Loucy (cell line): ENCODE results near the gene TFB1M.
A peak's percentile ranks its signal among the peaks of the same experiment; 100 is the strongest.

ENCODE experiments used
- H2AFZ ChIP-seq: fragments of 200-600 bp; sonication (generic); 2 replicates; pipeline ENCODE4 v1.6.0; 2016; ENCODE audit warnings: antibody characterized with exemption, mild to moderate bottlenecking, low read length, moderate library complexity
- H3F3A ChIP-seq: fragments of 200-600 bp; 2 replicates; pipeline ENCODE4 v1.6.0; 2016; ENCODE audit warnings: antibody characterized with exemption, low read depth, mild to moderate bottlenecking
- H3K27me3 ChIP-seq: fragments of 200-600 bp; sonication (generic); 2 replicates; pipeline ENCODE4 v1.6.1; 2014; ENCODE audit warnings: low read length, mild to moderate bottlenecking; ENCODE audit not compliant: insufficient read depth, poor library complexity, severe bottlenecking
- H3K36me3 ChIP-seq: fragments of 200-600 bp; sonication (generic); 2 replicates; pipeline ENCODE4 v1.6.1; 2016; ENCODE audit warnings: low read length; ENCODE audit not compliant: insufficient read depth
- H3K4me1 ChIP-seq: fragments of 200-600 bp; sonication (generic); 2 replicates; pipeline ENCODE4 v1.5.1; 2014; ENCODE audit warnings: low read length, mild to moderate bottlenecking; ENCODE audit not compliant: insufficient read depth, poor library complexity, severe bottlenecking
- H3K4me2 ChIP-seq: fragments of 200-600 bp; sonication (generic); 2 replicates; pipeline ENCODE4 v1.6.0; 2014; ENCODE audit warnings: antibody characterized with exemption, low read length, low read depth, mild to moderate bottlenecking; ENCODE audit not compliant: poor library complexity, severe bottlenecking
- H3K4me3 ChIP-seq: fragments of 200-600 bp; sonication (generic); 2 replicates; pipeline ENCODE4 v1.5.1; 2014; ENCODE audit warnings: low read length, mild to moderate bottlenecking, mixed read lengths; ENCODE audit not compliant: poor library complexity, severe bottlenecking
- H3K79me2 ChIP-seq: fragments of 200-600 bp; sonication (generic); 2 replicates; pipeline ENCODE4 v1.6.1; 2014; ENCODE audit warnings: low read length; ENCODE audit not compliant: insufficient read depth
- H3K9ac ChIP-seq: fragments of 200-600 bp; sonication (generic); 2 replicates; pipeline ENCODE4 v1.6.0; 2014; ENCODE audit warnings: mild to moderate bottlenecking, low read depth, low read length, moderate library complexity; ENCODE audit not compliant: poor library complexity, severe bottlenecking
- H3K9me2 ChIP-seq: fragments of 200-600 bp; sonication (generic); replicated peaks from 2 replicates; pipeline ENCODE4 v1.6.1; 2016; ENCODE audit warnings: low read depth, low read length, mixed read lengths
- H3K9me3 ChIP-seq: fragments of 200-600 bp; sonication (generic); 2 replicates; pipeline ENCODE4 v1.6.1; 2014; ENCODE audit warnings: mild to moderate bottlenecking, antibody characterized with exemption, low read length, low read depth; ENCODE audit not compliant: insufficient read depth
- H4K20me1 ChIP-seq: fragments of 200-600 bp; sonication (generic); 2 replicates; pipeline ENCODE4 v1.6.0; 2014; ENCODE audit warnings: antibody characterized with exemption, low read length, mild to moderate bottlenecking; ENCODE audit not compliant: insufficient read depth, poor library complexity, severe bottlenecking
- EZH2phosphoT487 ChIP-seq: fragments of 200-600 bp; IDR thresholded peaks from 2 replicates; pipeline ENCODE4 v1.6.1; 2018; ENCODE audit warnings: antibody characterized with exemption, mild to moderate bottlenecking, moderate library complexity, borderline replicate concordance
- TF ChIP-seq, protein P1 (sequence below): fragments of 200-600 bp; sonication (generic); conservative IDR thresholded peaks from 2 replicates; pipeline ENCODE4 v1.5.1; 2014; ENCODE audit warnings: mild to moderate bottlenecking, antibody characterized with exemption, low read length

TFB1M gene

DNA sequence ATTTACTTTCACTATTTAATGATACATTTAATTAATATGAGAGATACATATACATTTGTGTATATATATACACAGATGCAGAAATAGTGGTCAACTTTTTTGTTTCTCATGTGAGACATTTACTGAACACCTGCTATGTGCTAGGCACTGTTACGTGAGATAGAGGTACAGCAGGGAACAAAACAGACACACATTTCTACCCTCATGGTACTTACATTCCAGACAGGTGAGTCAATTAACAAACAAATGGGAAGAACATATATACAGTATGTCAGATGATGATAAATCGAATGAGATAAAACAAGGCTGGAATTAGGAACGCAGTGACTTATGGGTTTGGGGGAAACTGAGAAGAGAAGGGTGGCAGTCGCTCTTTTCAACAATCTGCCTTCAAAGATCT lies 5.1 kb downstream of the TFB1M start:
- Histone ChIP-seq H3K4me2 (peak overlapping the region; percentile 95), H4K20me1 (peaks cover 3% of the 10 kb centered on the region), H3K36me3 (peaks cover 8% of the 10 kb centered on the region; the same call in 1 of the 2 replicates), H3K9me3 (no peaks in the 10 kb centered on the region), H3K9me2 (no peaks in the 10 kb centered on the region), H3K4me1 (peaks cover 19% of the 10 kb centered on the region), H3K79me2 (peaks cover 24% of the 10 kb centered on the region), H3K27me3 (no peaks in the 10 kb centered on the region), H3F3A (no peaks in the 10 kb centered on the region), H2AFZ (no peak overlapping the region), H3K9ac (no peak overlapping the region), H3K4me3 (no peak overlapping the region)
- no peak for TF ChIP-seq EZH2phosphoT487
- TF ChIP-seq, protein P1, sequence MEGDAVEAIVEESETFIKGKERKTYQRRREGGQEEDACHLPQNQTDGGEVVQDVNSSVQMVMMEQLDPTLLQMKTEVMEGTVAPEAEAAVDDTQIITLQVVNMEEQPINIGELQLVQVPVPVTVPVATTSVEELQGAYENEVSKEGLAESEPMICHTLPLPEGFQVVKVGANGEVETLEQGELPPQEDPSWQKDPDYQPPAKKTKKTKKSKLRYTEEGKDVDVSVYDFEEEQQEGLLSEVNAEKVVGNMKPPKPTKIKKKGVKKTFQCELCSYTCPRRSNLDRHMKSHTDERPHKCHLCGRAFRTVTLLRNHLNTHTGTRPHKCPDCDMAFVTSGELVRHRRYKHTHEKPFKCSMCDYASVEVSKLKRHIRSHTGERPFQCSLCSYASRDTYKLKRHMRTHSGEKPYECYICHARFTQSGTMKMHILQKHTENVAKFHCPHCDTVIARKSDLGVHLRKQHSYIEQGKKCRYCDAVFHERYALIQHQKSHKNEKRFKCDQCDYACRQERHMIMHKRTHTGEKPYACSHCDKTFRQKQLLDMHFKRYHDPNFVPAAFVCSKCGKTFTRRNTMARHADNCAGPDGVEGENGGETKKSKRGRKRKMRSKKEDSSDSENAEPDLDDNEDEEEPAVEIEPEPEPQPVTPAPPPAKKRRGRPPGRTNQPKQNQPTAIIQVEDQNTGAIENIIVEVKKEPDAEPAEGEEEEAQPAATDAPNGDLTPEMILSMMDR = no peak

DNA sequence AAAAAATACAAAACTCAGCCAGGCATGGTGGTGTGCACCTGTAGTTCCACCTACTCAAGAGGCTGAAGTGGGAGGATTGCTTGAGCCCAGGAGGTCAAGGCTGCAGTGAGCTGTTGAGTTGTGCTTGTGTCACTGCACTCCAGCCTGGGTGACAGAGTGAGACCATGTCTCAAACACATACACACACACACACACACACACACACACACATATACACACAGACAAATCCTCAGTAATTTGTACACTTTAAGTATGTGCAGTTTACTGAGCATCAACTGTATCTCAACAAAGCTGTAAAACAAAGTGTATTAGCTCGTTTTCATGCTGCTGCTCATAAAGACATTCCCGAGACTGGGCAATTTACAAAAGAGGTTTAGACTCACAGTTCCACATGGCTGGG lies 7.3 kb downstream of the TFB1M start:
- Histone ChIP-seq H3K4me2 (no peak overlapping the region), H3K36me3 (peaks cover 19% of the 10 kb centered on the region; the same call in 1 of the 2 replicates), H3K79me2 (peaks cover 4% of the 10 kb centered on the region; the same call in 1 of the 2 replicates)

GRCh38 chr6:155303361-155303870 lies 10.9 kb downstream of the TFB1M start:
- Histone ChIP-seq H3K79me2 (peaks cover 4% of the 10 kb centered on the region; the same call in 1 of the 2 replicates), H3K4me1 (no peaks in the 10 kb centered on the region), H3K36me3 (peaks cover 24% of the 10 kb centered on the region), H3K9me2 (no peaks in the 10 kb centered on the region), H3F3A (no peaks in the 10 kb centered on the region), H3K4me2 (no peak overlapping the region), H2AFZ (no peak overlapping the region), H3K9me3 (no peaks in the 10 kb centered on the region), H3K9ac (no peak overlapping the region), H3K27me3 (no peaks in the 10 kb centered on the region), H3K4me3 (no peak overlapping the region), H4K20me1 (peaks cover 3% of the 10 kb centered on the region)
- no peak for TF ChIP-seq EZH2phosphoT487
- TF ChIP-seq, protein P1 = no peak

More for the DNA sequence above, 7.3 kb downstream of the TFB1M start:
- Histone ChIP-seq H3K4me3 (no peak overlapping the region), H3F3A (no peaks in the 10 kb centered on the region), H4K20me1 (peaks cover 3% of the 10 kb centered on the region), H3K9me3 (no peaks in the 10 kb centered on the region), H2AFZ (no peak overlapping the region), H3K9me2 (no peaks in the 10 kb centered on the region), H3K27me3 (no peaks in the 10 kb centered on the region), H3K4me1 (peaks cover 13% of the 10 kb centered on the region), H3K9ac (no peak overlapping the region)
- TF ChIP-seq EZH2phosphoT487 = no peak
- TF ChIP-seq, protein P1 = no peak
